HG02610 (cell line): Measurements from ENCODE around the gene CRYBA2.

Experiments
- ATAC-seq: cut with Tn5 transposase; IDR thresholded peaks from one replicate; pipeline ENCODE4 v1.9.1; 2021; ENCODE audit warnings: mild to moderate bottlenecking, moderate library complexity; ENCODE audit not compliant: unreplicated experiment

The CRYBA2 gene

GRCh38 chr2:219023045-219023605 is 29.9 kb upstream of the CRYBA2 start:
- ATAC-seq, result no peak

- ATAC-seq, result no peak
These were observed 29.4 kb upstream of the CRYBA2 start for GRCh38 chr2:219022616-219023015.

- ATAC-seq, result no peak
These were observed 28.8 kb upstream of the CRYBA2 start for GRCh38 chr2:219022041-219022440.

- no peak for ATAC-seq
These were observed 28.4 kb upstream of the CRYBA2 start for GRCh38 chr2:219021591-219021990.

GRCh38 chr2:219020604-219021365 is 27.6 kb upstream of the CRYBA2 start:
- no peak for ATAC-seq

GRCh38 chr2:219019436-219019835 is 26.2 kb upstream of the CRYBA2 start:
- no peak for ATAC-seq

- no peak for ATAC-seq
These were observed 25.5 kb upstream of the CRYBA2 start for GRCh38 chr2:219018726-219019125.

- no peak for ATAC-seq
These were observed 25.1 kb upstream of the CRYBA2 start for GRCh38 chr2:219018286-219018685.

- ATAC-seq, result no peak
These were observed 24.1 kb upstream of the CRYBA2 start for GRCh38 chr2:219017201-219017931.

GRCh38 chr2:219016721-219017120 is 23.5 kb upstream of the CRYBA2 start:
- ATAC-seq, result no peak

GRCh38 chr2:219010873-219011272 is 17.7 kb upstream of the CRYBA2 start:
- ATAC-seq, result no peak

GRCh38 chr2:219010162-219010756 is 17.0 kb upstream of the CRYBA2 start:
- ATAC-seq, result no peak

- no peak for ATAC-seq
These were observed 16.1 kb upstream of the CRYBA2 start for GRCh38 chr2:219009294-219009693.

- no peak for ATAC-seq
These were observed 10.8 kb upstream of the CRYBA2 start for GRCh38 chr2:219003979-219004378.

- ATAC-seq, result no peak
These were observed 10.0 kb upstream of the CRYBA2 start for GRCh38 chr2:219003267-219003634.

GRCh38 chr2:219002395-219003266 is 9.4 kb upstream of the CRYBA2 start:
- no peak for ATAC-seq

- no peak for ATAC-seq
These were observed 8.6 kb upstream of the CRYBA2 start for GRCh38 chr2:219001577-219002394.

GRCh38 chr2:219001100-219001576 is 7.9 kb upstream of the CRYBA2 start:
- ATAC-seq, result no peak

GRCh38 chr2:219000569-219000960 is 7.3 kb upstream of the CRYBA2 start:
- ATAC-seq, result no peak
